GM12878 (cell line): ENCODE measurements around the gene PRKCE. TPM values are rescaled to one million over a fixed set of nuclear protein-coding genes. Genes with fewer than 3 reads are reported as not detected.

Experiments used
- ATAC-seq: fragments of 200-7000 bp; cut with Tn5 transposase; 3 replicates; pipeline ENCODE4 v1.9.1; 2020; ENCODE audit warnings: mild to moderate bottlenecking, moderate library complexity
- BruUV-seq: library from RNA; stranded (reverse); fragments of 400-500 nt; replicated peaks from 2 replicates; lab custom pipeline; 2021; lab: Mats Ljungman, UMichigan
- CTCF ChIA-PET: fragments of 300-600 bp; sonication (Branson Sonifier 250); formaldehyde crosslinking; extraction: SDS; loops from one replicate; lab custom pipeline; 2021; ENCODE audit warnings: inconsistent platforms; lab: Yijun Ruan, JAX
- POLR2A ChIA-PET: fragments of 350-600 bp; formaldehyde crosslinking; extraction: SDS; loops from one replicate; lab custom pipeline; 2021; ENCODE audit warnings: inconsistent platforms; lab: Charles Lee
- RAD21 ChIA-PET: fragments of 300-600 bp; sonication (Branson Sonifier 250); formaldehyde crosslinking; loops from one replicate; lab custom pipeline; 2023; ENCODE audit warnings: antibody characterized with exemption; ENCODE audit not compliant: unreplicated experiment; lab: Charles Lee
- SMC1A ChIA-PET: fragments of 300-600 bp; sonication (Branson Sonifier 250); formaldehyde crosslinking; loops from one replicate; lab custom pipeline; 2023; ENCODE audit not compliant: unreplicated experiment, uncharacterized antibody; lab: Charles Lee
- DNase-seq: peaks from one replicate; pipeline ENCODE4 v3.0.0-alpha.2; 2011; ENCODE audit warnings: low read depth, low spot score
- FAIRE-seq: peaks from 3 replicates; lab custom pipeline; 2011; peaks lifted over from hg19 to GRCh38; lab: Jason Lieb, UNC
- H2AFZ ChIP-seq: 2 replicates; pipeline ENCODE4 v1.6.0; 2011; ENCODE audit warnings: low read depth, low read length, control low read depth; ENCODE audit not compliant: control insufficient read depth
- H3K27ac ChIP-seq: 2 replicates; pipeline ENCODE4 v1.5.1; 2011; ENCODE audit warnings: control low read depth; ENCODE audit not compliant: control insufficient read depth, insufficient read depth
- H3K27me3 ChIP-seq, 2 experiments: replicated peaks in 1 of 2; 2 replicates each; pipeline versions ENCODE4 v1.6.0 to v1.6.1; 2011; ENCODE audit warnings: low read length in 1 of 2; ENCODE audit not compliant: control insufficient read depth in 2 of 2, insufficient read depth in 2 of 2
- H3K36me3 ChIP-seq, 2 experiments: 2 replicates each; pipeline ENCODE4 v1.5.1; 2011; ENCODE audit warnings: low read length in 1 of 2; ENCODE audit not compliant: control insufficient read depth in 2 of 2, insufficient read depth in 2 of 2
- H3K4me1 ChIP-seq: 2 replicates; pipeline ENCODE4 v1.6.1; 2011; ENCODE audit warnings: mild to moderate bottlenecking, low read length, moderate library complexity, mixed read lengths; ENCODE audit not compliant: control insufficient read depth, insufficient read depth
- H3K4me2 ChIP-seq: 2 replicates; pipeline ENCODE4 v1.6.0; 2011; ENCODE audit warnings: control low read depth; ENCODE audit not compliant: control insufficient read depth, insufficient read depth
- H3K4me3 ChIP-seq: fragments of 200-600 bp; sonication (generic); 2 replicates; pipeline ENCODE4 v1.5.1; 2016
- H3K79me2 ChIP-seq: 2 replicates; pipeline ENCODE4 v1.6.0; 2011; ENCODE audit warnings: low read length; ENCODE audit not compliant: control insufficient read depth, insufficient read depth
- H3K9ac ChIP-seq: 2 replicates; pipeline ENCODE4 v1.8.0; 2011; ENCODE audit warnings: low read length, control low read depth, mixed read lengths; ENCODE audit not compliant: control insufficient read depth, insufficient read depth
- H3K9me3 ChIP-seq: replicated peaks from 3 replicates; pipeline ENCODE4 v1.5.1; 2011; ENCODE audit warnings: mild to moderate bottlenecking, low read length; ENCODE audit not compliant: control insufficient read depth, insufficient read depth
- H4K20me1 ChIP-seq: 2 replicates; pipeline ENCODE4 v1.6.0; 2011; ENCODE audit not compliant: control insufficient read depth, insufficient read depth
- ATF7 ChIP-seq: fragments of 450-650 bp; IDR thresholded peaks from 2 replicates; pipeline ENCODE4 v1.6.1; 2016; ENCODE audit warnings: low read depth, mild to moderate bottlenecking
- CBX3 ChIP-seq: fragments of 200-600 bp; sonication (generic); IDR thresholded peaks from 2 replicates; pipeline ENCODE4 v1.6.1; 2016; ENCODE audit warnings: low read depth, borderline replicate concordance
- CBX5 ChIP-seq: sonication (generic); IDR thresholded peaks from 2 replicates; pipeline ENCODE4 v1.6.1; 2016; ENCODE audit warnings: low read depth, moderate library complexity, mild to moderate bottlenecking, inconsistent platforms
- CHD1 ChIP-seq: IDR thresholded peaks from 2 replicates; pipeline ENCODE4 v1.6.1; 2012; ENCODE audit warnings: low read depth, low read length, improper control_type of control experiment
- IKZF2 ChIP-seq, 2 experiments: fragments of 450-650 bp; IDR thresholded peaks; 2 replicates each; pipeline ENCODE4 v1.6.1; 2017; ENCODE audit warnings: mild to moderate bottlenecking in 2 of 2, moderate library complexity in 2 of 2
- IRF4 ChIP-seq: IDR thresholded peaks from 2 replicates; pipeline ENCODE4 v1.6.1; 2011; ENCODE audit warnings: low read depth, low read length
- JUNB ChIP-seq: IDR thresholded peaks from 2 replicates; pipeline ENCODE4 v1.6.1; 2016; ENCODE audit warnings: antibody characterized with exemption, mild to moderate bottlenecking
- MEF2A ChIP-seq: IDR thresholded peaks from 2 replicates; pipeline ENCODE4 v1.6.1; 2011; ENCODE audit warnings: low read depth, mild to moderate bottlenecking, low read length, moderate library complexity; ENCODE audit not compliant: insufficient read depth
- MYC ChIP-seq: IDR thresholded peaks from 2 replicates; pipeline ENCODE4 v1.6.1; 2011; ENCODE audit warnings: mild to moderate bottlenecking, low read length, moderate library complexity, inconsistent platforms; ENCODE audit not compliant: insufficient read depth, insufficient replicate concordance, insufficient read length, severe bottlenecking
- RAD51 ChIP-seq: fragments of 450-650 bp; IDR thresholded peaks from 2 replicates; pipeline ENCODE4 v1.6.1; 2016; ENCODE audit warnings: moderate library complexity, mild to moderate bottlenecking, inconsistent platforms
- RUNX3 ChIP-seq: IDR thresholded peaks from 2 replicates; pipeline ENCODE4 v1.6.1; 2012; ENCODE audit warnings: low read length, inconsistent platforms
- SP1 ChIP-seq: IDR thresholded peaks from one replicate; pipeline ENCODE4 v1.6.1; 2011; ENCODE audit warnings: low read depth, low read length
- SUPT20H ChIP-seq: IDR thresholded peaks from 2 replicates; pipeline ENCODE4 v1.6.1; 2011; ENCODE audit warnings: low read depth, mild to moderate bottlenecking, low read length, moderate library complexity, borderline replicate concordance; ENCODE audit not compliant: control insufficient read depth
- ZNF217 ChIP-seq: fragments of 450-650 bp; IDR thresholded peaks from 2 replicates; pipeline ENCODE4 v1.6.1; 2017; ENCODE audit warnings: antibody characterized with exemption, mild to moderate bottlenecking
- WGBS: methylation state at CpG from one replicate; pipeline ENCODE4 v1.1.6; 2016; ENCODE audit warnings: low lambda C conversion rate; ENCODE audit not compliant: insufficient replicate concordance, insufficient coverage; ENCODE audit errors: missing lambda C conversion rate; 5-methylcytosine and 5-hydroxymethylcytosine counted together
- in situ Hi-C: fragments of 300-500 bp; cut with MboI; formaldehyde crosslinking; loops from 9 replicates; pipeline ENCODE4 v1.14.3; 2018; ENCODE audit warnings: mixed read lengths
- intact Hi-C: fragments of 100-400 bp; cut with micrococcal nuclease; formaldehyde crosslinking; loops from one replicate; pipeline ENCODE4 v1.14.2; 2022; ENCODE audit not compliant: unreplicated experiment
- polyA plus RNA-seq, 11 experiments: library from polyadenylated mRNA; depleted of rRNA in 4 of 11; unstranded in 6 of 11; stranded (reverse) in 5 of 11; fragments of >200 nt; fragmentation: Nextera tagmentation in 4 of 11; fragmentation: Illumina TruSeq in 1 of 11; extraction: Ambion mirVana in 4 of 11; extraction: Trizol in 1 of 11; gene quantifications; 1 replicate in 1 of 11; 2 replicates in 10 of 11; pipeline versions ENCODE4 v1.2.1 to v1.2.3, GENCODE V29; 2011 to 2016; ENCODE audit warnings: inconsistent platforms in 2 of 11, missing spikeins in 2 of 11, low read depth in 1 of 11
- total RNA-seq, 4 experiments: library from RNA; depleted of rRNA in 3 of 4; stranded (reverse); fragments of >200 nt in 3 of 4; fragmentation: Illumina TruSeq in 1 of 4; extraction: Trizol in 1 of 4; gene quantifications; 2 replicates each; pipeline versions ENCODE4 v1.2.1 to v1.2.3, GENCODE V29; 2013 to 2021

The PRKCE gene
- total and polyA plus RNA-seq, 10 of the 15 experiments (the other 5 are each of a cell fraction or from before 2014, with no cell fraction given): 2.6 to 28.2 (median 11.3) TPM

GRCh38 chr2:46208766-46209165 is 557.3 kb downstream of the PRKCE start:
- H3K27ac ChIP-seq: no peak overlapping the region
- H3K9ac ChIP-seq: no peak overlapping the region
- H3K4me1 ChIP-seq: no peaks in the 10 kb centered on the region
- no peak overlapping the region for H3K4me2 ChIP-seq
- H2AFZ ChIP-seq: no peak overlapping the region
- no peaks in the 10 kb centered on the region for H3K27me3 ChIP-seq
- ChIA-PET SMC1A (interaction anchor here (0.7 to 1.9 kb wide), 4 partner anchors 8 to 21 kb away, joined by 4 to 5 read pairs (median 4); no protein-coding TSS in a partner anchor), CTCF (interaction anchor here (1.3 kb wide), 2 partner anchors 9 to 20 kb away, joined by 3 to 4 read pairs; no protein-coding TSS in a partner anchor), RAD21 (interaction anchor here (1.2 kb wide), 1 partner anchor 21 kb away, joined by 4 read pairs; no protein-coding TSS in a partner anchor), POLR2A (interaction anchor here (1.1 kb wide), 1 partner anchor 20 kb away, joined by 3 read pairs; no protein-coding TSS in a partner anchor)
- FAIRE-seq: no peak
- 42% methylated on average over 1 of the region's 1 CpG for WGBS
- no peaks in the 10 kb centered on the region for H4K20me1 ChIP-seq
- TF ChIP-seq MEF2A (no peak), JUNB (no peak), RUNX3 (peak; percentile 43; the same call in 1 of the 2 replicates), CHD1 (no peak), IRF4 (no peak), ZNF217 (no peak), CBX3 (no peak), CBX5 (peak; percentile 68; the same call in 1 of the 2 replicates)
- BruUV-seq: no TSS peak
- in situ Hi-C loops: no loop called here
- H3K9me3 ChIP-seq: peaks cover 7% of the 10 kb centered on the region
- no peak for DNase-seq
- no peaks in the 10 kb centered on the region for H3K36me3 ChIP-seq
- no peak overlapping the region for H3K4me3 ChIP-seq
- intact Hi-C loops: no loop called here
- ATAC-seq: no peak
- no peaks in the 10 kb centered on the region for H3K79me2 ChIP-seq

GRCh38 chr2:46210063-46210462 is 558.6 kb downstream of the PRKCE start:
- H4K20me1 ChIP-seq: no peaks in the 10 kb centered on the region
- no peaks in the 10 kb centered on the region for H3K36me3 ChIP-seq
- in situ Hi-C loops: no loop called here
- H3K27me3 ChIP-seq: no peaks in the 10 kb centered on the region
- DNase-seq: no peak
- POLR2A ChIA-PET: no interaction called here
- FAIRE-seq: no peak
- no peaks in the 10 kb centered on the region for H3K4me1 ChIP-seq
- TF ChIP-seq IKZF2 (IDR thresholded peaks at IDR 0.05): no peak
- no peak for TF ChIP-seq SUPT20H
- no peak for TF ChIP-seq MEF2A
- no peak for TF ChIP-seq ATF7
- TF ChIP-seq MYC: no peak
- no peak for TF ChIP-seq RAD51
- no peak for TF ChIP-seq SP1
- no peak overlapping the region for H3K4me3 ChIP-seq
- no TSS peak for BruUV-seq
- RAD21 ChIA-PET: interaction anchor here (1.2 kb wide), 1 partner anchor 23 kb away, joined by 4 read pairs; no protein-coding TSS in a partner anchor
- no peak overlapping the region for H2AFZ ChIP-seq
- intact Hi-C loops: no loop called here
- H3K79me2 ChIP-seq: no peaks in the 10 kb centered on the region
- H3K27ac ChIP-seq: no peak overlapping the region
- 52% methylated on average over 1 of the region's 1 CpG for WGBS
- no peak for ATAC-seq
- H3K9me3 ChIP-seq: peaks cover 7% of the 10 kb centered on the region
- CTCF ChIA-PET: interaction anchor here (0.7 to 1.7 kb wide), 3 partner anchors 8 to 19 kb away, joined by 3 to 4 read pairs (median 4); no protein-coding TSS in a partner anchor
- no peak overlapping the region for H3K9ac ChIP-seq
- SMC1A ChIA-PET: interaction anchor here (0.9 to 1.9 kb wide), 4 partner anchors 9 to 22 kb away, joined by 3 to 5 read pairs (median 4); no protein-coding TSS in a partner anchor
- no peak overlapping the region for H3K4me2 ChIP-seq
